NCI-H82 treated with DMSO at 0.1 percent for 48 hours (cell line): ENCODE results near the gene NCK2.

Source experiments
- DNase-seq: peaks from one replicate; lab custom pipeline; 2025; ENCODE audit not compliant: unreplicated experiment; lab: John Stamatoyannopoulos, UW

NCK2 gene

DNA sequence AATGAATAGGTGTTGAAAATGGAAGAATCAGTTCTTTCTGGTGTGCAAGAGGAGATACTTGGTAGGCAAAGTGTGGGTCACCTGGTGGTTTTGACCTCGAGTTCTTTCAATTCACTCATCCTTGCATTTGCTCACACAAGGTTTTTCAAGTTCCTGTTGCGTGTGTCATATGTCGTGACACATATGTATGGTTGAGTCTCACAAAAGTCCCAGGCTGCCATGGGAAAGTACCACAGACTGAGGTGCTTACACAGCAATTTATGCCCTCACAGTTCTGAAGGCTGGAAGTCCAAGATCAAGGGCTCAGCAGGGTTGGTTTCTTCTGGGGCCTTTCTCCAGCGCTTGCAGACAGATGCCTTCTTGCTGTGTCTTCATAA lies 64.4 kb downstream of the NCK2 start:
- no peak for DNase-seq

DNA sequence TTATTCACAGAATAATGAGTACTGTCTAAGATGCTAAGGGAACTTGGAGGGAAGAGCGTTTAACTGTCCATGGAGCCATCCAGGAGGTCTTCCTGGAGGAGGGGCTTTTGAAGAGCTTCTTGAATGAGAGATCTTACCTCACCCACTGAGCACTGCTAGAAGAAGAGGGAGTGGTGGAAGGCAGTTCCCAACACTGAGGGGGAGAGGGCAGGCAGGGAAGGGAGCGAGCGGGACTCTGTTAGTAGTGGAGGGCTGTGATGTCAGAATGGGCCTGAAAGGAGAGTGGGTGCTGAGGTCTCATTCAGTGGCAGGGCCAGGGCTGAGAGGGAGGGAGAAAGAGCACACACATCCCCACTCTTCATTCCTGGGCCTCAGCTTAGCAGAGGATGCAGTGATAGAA lies 65.0 kb downstream of the NCK2 start:
- DNase-seq: no peak

GRCh38 chr2:105812180-105813044 lies 67.7 kb downstream of the NCK2 start:
- no peak for DNase-seq

DNA sequence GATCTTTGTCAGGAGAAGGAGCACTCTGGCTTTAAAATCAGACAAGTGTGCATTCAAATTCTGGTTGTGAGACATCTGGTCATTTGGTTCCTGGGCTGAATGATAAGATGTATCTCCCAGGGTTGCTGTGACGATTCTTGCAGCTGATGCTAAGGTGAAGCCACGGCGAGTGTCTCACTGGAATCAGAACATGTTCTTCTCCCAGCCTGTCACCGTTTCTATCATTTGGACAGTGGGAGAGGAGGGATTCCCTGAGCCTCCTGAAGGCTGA lies 68.3 kb downstream of the NCK2 start:
- DNase-seq: no peak

GRCh38 chr2:105813405-105813804 lies 68.7 kb downstream of the NCK2 start:
- no peak for DNase-seq

- no peak for DNase-seq
These were observed 69.7 kb downstream of the NCK2 start for GRCh38 chr2:105814291-105814940.

DNA sequence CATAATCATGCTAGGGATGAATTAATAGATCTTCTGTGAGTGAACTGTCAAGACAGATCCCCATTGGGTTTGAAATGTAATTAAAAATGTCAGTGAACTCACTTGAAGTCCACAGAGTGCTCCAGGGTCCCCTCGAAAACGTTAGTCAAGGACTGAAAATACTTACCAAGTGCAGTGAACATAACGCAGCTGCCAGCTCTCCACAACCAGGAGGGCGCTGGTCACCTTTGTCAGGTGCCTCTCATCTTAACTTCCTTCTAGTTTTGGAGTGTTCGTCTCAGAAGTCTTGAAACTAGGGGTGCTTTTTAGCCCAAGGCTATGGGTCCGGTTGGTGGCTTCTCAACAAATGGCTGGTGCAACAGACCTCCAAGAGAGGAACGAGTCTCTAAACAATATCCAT lies 70.7 kb downstream of the NCK2 start:
- no peak for DNase-seq

DNA sequence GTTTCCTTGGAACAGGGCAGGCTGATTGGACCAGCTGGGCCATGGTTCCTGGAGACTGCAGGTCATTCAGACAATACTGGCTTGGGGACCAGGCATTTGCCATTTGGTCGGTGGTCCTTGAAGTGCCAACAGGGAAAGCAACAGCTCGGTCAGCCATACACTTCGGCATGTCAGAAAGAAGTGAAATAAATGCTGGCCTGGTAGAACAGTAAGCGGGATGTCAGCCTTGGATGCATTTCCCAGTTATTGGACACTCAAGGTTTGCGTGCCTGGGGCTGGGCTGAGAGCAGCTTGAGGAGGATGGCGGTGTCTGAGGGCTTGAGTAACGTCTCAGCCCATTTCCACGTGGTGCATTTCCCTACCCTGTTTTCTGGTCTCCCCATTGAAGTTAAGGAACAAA lies 75.4 kb downstream of the NCK2 start:
- no peak for DNase-seq

DNA sequence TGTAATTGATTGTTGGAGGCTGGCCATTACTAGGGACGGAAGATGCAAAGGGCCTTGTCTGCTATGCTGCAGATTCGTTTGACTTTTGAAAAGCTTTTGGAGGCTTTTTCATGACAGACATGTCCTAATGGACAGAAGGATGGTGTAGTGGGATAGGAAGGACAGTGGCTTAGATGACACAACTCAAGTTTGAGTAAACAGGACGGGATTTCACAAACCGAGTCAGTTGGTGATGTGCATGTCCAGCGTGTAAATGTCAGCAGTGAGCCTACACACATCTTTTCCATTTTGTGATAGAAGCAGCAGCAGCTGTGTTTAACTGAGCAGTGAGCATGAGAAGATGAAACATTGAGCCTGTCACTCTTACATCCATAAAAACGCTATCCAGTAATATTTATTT lies 76.0 kb downstream of the NCK2 start:
- DNase-seq: no peak

GRCh38 chr2:105821428-105822125 lies 76.9 kb downstream of the NCK2 start:
- DNase-seq: no peak

- DNase-seq: no peak
These were observed 77.5 kb downstream of the NCK2 start for GRCh38 chr2:105822186-105822585.

GRCh38 chr2:105824446-105824845 lies 79.7 kb downstream of the NCK2 start:
- DNase-seq: no peak

GRCh38 chr2:105827351-105828096 lies 82.8 kb downstream of the NCK2 start:
- no peak for DNase-seq

DNA sequence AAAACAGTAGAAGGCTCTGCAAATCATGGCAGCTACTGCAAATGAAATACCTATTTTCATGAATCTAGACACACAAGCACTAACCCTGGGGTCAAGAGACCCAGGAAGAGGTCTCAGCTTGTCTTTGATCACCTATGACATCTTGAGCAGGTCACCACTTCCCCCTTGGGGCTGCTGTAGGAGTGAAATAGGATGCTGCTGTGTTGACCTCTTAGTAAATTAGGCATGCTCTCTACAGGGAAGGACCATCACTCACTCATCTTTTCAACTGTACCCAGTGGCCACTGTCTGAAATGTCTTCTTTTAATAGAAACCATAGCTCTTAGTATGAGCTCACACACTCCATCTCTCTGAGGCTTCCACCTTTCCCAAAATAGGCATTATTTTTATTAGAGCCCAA lies 83.8 kb downstream of the NCK2 start:
- DNase-seq: no peak

- DNase-seq: no peak
These were observed 90.2 kb downstream of the NCK2 start for GRCh38 chr2:105834931-105835330.

DNA sequence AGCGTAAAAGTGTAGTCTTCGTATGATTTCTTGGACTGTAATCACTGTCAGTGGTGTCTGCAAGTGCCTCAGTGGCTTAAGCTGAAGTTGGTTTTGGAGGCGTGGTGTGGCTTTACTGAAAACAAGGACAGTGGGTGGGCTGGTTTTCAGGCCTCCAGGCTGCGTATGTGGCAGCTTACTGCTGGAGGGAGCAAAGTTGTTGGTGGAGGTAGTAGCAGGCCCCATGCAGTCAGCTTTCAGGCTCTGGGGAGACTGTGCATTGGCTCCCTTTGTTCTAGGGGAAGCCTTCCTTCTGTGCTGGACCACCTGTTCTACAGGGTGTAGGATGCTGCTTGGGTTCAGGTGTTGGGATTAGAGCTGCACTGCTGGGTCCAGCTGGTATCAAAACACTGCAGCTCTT lies 91.6 kb downstream of the NCK2 start:
- DNase-seq: no peak

GRCh38 chr2:105836840-105837692 lies 92.4 kb downstream of the NCK2 start:
- DNase-seq: no peak

DNA sequence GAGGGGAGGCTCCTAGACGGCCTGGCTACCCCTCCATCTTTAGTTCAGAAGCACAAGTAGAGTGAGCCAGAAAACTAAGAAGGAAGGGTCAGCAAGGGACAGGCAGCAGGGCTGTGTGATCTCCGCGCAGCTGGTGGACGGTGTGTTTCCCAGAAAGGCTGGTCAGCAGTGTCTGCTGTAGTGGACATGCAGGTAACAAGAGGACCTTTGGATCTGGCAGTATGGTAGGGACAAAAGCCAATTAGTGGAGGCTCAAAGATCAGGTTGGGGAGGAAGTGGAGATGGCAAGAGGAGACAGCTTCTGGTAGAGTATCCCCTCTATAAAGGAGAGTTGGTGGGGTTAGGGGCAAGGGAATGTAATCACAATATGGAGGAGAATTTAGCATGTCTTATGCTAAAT lies 95.1 kb downstream of the NCK2 start:
- no peak for DNase-seq

DNA sequence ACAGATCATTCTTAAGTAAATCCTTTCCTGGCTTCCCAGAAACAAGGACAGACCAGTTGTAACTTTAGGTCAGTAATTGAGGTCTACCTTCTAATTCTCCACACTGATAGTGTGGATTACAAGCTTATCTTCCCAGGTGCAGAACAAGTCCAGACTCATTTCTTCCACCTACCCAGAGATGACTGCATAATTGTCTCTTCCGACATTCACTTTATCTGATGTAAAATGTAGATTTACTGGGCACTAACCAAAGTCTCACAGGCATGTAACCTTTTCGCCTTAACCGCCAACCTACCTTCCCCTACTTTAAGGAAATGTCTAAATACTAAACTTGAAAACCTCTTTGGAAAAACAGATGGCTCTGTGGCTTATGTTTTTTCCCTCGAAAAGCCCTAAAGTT lies 96.2 kb downstream of the NCK2 start:
- DNase-seq: no peak

DNA sequence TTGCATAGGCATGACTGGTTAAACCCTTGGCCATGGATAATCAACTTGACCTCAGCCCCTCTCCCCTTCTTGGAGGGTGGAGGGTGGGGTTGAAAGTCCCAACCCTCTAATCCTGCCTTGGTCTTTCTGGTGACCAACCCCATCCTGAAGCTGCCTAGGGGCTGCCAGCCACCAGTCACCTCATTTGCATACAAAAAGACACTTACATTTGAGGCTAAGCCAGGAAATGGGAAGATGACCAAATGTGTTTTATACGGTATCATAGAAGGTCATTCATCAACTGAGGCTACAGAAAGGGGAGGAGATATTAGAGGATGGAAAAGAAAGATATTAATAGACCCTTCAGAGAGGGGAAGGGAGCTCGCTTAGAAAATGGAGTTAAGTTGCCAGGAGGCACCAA lies 96.8 kb downstream of the NCK2 start:
- DNase-seq: no peak

DNA sequence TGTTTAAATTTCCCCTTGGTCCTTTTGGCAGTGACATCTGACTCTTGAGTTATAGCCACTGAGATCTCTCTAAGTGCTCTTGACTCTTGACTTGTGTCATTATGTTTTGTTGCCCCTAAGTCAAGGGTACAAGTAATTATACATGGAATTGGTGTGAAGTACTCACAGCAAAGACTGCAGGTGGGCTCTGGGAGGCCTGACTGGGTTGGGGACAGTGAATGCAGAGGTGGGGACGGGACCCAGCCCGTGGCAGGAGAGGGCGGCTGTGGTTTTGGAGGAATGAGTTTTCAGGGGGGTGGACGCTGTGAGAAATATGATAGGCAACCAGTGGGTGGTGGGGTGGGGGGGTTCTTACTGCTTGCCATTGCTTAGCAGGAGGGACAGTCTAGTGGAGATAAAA lies 97.8 kb downstream of the NCK2 start:
- no peak for DNase-seq
